ENCODE results near the gene LPP. TPM values are rescaled to one million over a fixed set of nuclear protein-coding genes. Genes with fewer than 3 reads are reported as not detected.

LPP gene
- total and polyA plus RNA-seq, 2 of the 13 experiments (the other 11 are each of a cell fraction or from before 2014, with no cell fraction given) = 19.2 to 29.9 TPM

GRCh38 chr3:188824566-188824965 lies 670.6 kb downstream of the LPP start (continued):
- TF ChIP-seq ZNF281 (CRISPR knock-in tag; IDR thresholded peaks at IDR 0.05; ENCODE audit: borderline replicate concordance) (no peak), ZNF546 (CRISPR knock-in tag; conservative IDR thresholded peaks at IDR 0.05) (no peak)

DNA sequence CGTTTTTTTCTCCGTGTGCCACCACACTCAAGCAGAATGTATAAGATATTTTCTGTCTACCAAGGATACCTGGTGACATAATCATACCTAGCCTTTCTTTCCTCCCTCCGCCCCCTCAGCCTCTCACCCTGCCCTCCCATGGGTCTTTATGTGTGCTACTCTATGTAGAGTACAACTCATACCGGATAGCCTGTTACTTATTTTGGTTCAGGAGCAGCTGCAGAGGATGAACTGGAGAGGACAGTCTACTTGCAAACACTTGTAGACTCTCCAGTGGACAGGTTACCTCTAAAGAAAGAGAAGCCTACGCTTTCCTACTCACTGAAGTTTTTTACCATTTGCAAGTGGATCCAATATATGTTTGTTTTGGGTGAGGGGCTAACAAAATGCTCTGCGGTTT lies 671.9 kb downstream of the LPP start:
- CTCF ChIA-PET (ENCODE audit: low intra/inter-chr PET ratio, low total read pairs) = no interaction called here
- Histone ChIP-seq H3K79me2 (ENCODE audit: insufficient read depth, low read length) (no peaks in the 10 kb centered on the region), H3K4me1 (ENCODE audit: insufficient read depth, low read length) (peaks cover 9% of the 10 kb centered on the region; the same call in 1 of the 2 replicates), H4K20me1 (ENCODE audit: insufficient read depth, low read length) (no peaks in the 10 kb centered on the region), H3K27ac (ENCODE audit: extremely low read length, insufficient read depth, low read length) (no peak overlapping the region), H3K4me3 (replicated peaks in 1 of 3; ENCODE audit: insufficient read depth in 1 of 3, low read depth in 2 of 3, low read length in 3 of 3) (no peak overlapping the region), H2AFZ (ENCODE audit: low read length) (no peak overlapping the region), H3K9me3 (ENCODE audit: low read length) (no peaks in the 10 kb centered on the region), H3K27me3 (ENCODE audit: control insufficient read depth in 1 of 2, insufficient read depth in 2 of 2, low read length in 2 of 2) (no peaks in the 10 kb centered on the region), H3K4me2 (ENCODE audit: low read depth, low read length) (no peak overlapping the region), H3K36me3 (replicated peaks in 1 of 2; ENCODE audit: control insufficient read depth in 1 of 2, insufficient read depth in 2 of 2, low read length in 2 of 2) (no peaks in the 10 kb centered on the region), H3K9ac (ENCODE audit: insufficient read depth, low read depth, low read length) (no peak overlapping the region)
- FAIRE-seq (no peak), ATAC-seq (no peak), DNase-seq (ENCODE audit: low spot score) (no peak)
- no TSS peak for BruUV-seq (replicated peaks)
- TF ChIP-seq FOXJ3 (CRISPR knock-in tag; IDR thresholded peaks at IDR 0.05; ENCODE audit: borderline replicate concordance) (no peak), ZXDC (CRISPR knock-in tag; IDR thresholded peaks at IDR 0.05) (no peak), ZKSCAN8 (CRISPR knock-in tag; IDR thresholded peaks at IDR 0.05; ENCODE audit: borderline replicate concordance) (no peak), TBP (CRISPR knock-in tag; IDR thresholded peaks at IDR 0.05) (no peak)
- TF ChIP-seq, protein P1, sequence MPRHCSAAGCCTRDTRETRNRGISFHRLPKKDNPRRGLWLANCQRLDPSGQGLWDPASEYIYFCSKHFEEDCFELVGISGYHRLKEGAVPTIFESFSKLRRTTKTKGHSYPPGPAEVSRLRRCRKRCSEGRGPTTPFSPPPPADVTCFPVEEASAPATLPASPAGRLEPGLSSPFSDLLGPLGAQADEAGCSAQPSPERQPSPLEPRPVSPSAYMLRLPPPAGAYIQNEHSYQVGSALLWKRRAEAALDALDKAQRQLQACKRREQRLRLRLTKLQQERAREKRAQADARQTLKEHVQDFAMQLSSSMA (CRISPR knock-in tag; IDR thresholded peaks at IDR 0.05) = no peak
- 100% methylated on average over 6 of the region's 6 CpGs for WGBS (ENCODE audit: low lambda C conversion rate)
- intact Hi-C loops (cut with micrococcal nuclease; ENCODE audit: unreplicated experiment) = no loop called here
- in situ Hi-C loops (cut with HindIII; ENCODE audit: extremely low pct_ligation_motif_present, low pct_unique_long_range_greater_than_20kb) = no loop called here
- POLR2A ChIA-PET = no interaction called here
